HUES64 (cell line): Measurements from ENCODE around the gene SOCS7.

ENCODE experiments used
- H3K27ac ChIP-seq: 2 replicates; pipeline ENCODE4 v1.7.0; 2013; ENCODE audit warnings: low read depth, low read length, inconsistent platforms
- H3K27me3 ChIP-seq: 2 replicates; pipeline ENCODE4 v1.6.1; 2013; ENCODE audit warnings: mild to moderate bottlenecking, low read length; ENCODE audit not compliant: insufficient read depth
- H3K36me3 ChIP-seq: 2 replicates; pipeline ENCODE4 v1.6.1; 2013; ENCODE audit warnings: mild to moderate bottlenecking, low read length; ENCODE audit not compliant: insufficient read depth
- H3K4me1 ChIP-seq: 2 replicates; pipeline ENCODE4 v1.6.1; 2013; ENCODE audit warnings: mild to moderate bottlenecking, low read length, moderate library complexity; ENCODE audit not compliant: insufficient read depth
- H3K4me3 ChIP-seq: 2 replicates; pipeline ENCODE4 v1.5.1; 2013; ENCODE audit warnings: mild to moderate bottlenecking, low read length, moderate library complexity
- H3K9ac ChIP-seq: 2 replicates; pipeline ENCODE4 v1.6.1; 2013; ENCODE audit warnings: mild to moderate bottlenecking, low read depth, low read length
- H3K9me3 ChIP-seq: 2 replicates; pipeline ENCODE4 v1.6.1; 2013; ENCODE audit warnings: low read depth, low read length; ENCODE audit not compliant: insufficient read depth
- WGBS: fragments of 150-250, 120-280 bp; methylation state at CpG from one replicate; pipeline ENCODE4 v1.1.7; 2013; ENCODE audit warnings: missing lambda C conversion rate; 5-methylcytosine and 5-hydroxymethylcytosine counted together

Gene SOCS7

DNA sequence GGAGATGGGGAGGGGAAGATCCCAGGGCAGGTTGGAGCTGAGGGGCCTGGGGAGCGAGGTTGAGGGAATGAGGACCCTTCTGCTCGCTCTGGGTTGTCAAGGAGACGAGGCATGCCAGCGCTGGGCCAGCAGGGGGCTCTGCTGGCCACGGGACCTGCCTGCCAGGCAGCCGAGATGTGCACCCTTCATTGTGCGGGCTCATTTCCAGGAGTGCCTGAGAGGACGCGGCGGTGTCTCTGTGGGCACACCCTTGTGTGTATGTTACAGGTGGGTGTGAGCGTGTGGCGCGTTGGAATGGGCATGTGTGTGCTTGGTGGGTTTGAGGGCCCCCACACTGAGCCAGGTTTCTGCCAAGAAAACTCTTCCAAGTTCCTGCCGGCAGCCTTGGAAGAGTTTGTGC lies 92.5 kb downstream of the SOCS7 start:
- Histone ChIP-seq H3K36me3 (no peaks in the 10 kb centered on the region), H3K27me3 (no peaks in the 10 kb centered on the region), H3K4me3 (no peak overlapping the region), H3K27ac (0 out of 2 replicates have a peak overlapping the region, but pooled peaks have one; percentile 23), H3K9me3 (no peaks in the 10 kb centered on the region), H3K4me1 (peaks cover 28% of the 10 kb centered on the region), H3K9ac (no peak overlapping the region)
- 31% methylated on average over 14 of the region's 14 CpGs for WGBS

GRCh38 chr17:38447502-38448085 lies 96.0 kb downstream of the SOCS7 start:
- H3K9ac ChIP-seq: no peak overlapping the region
- 86% methylated on average over 2 of the region's 2 CpGs for WGBS
- peak overlapping the region; percentile 54; the same call in 1 of the 2 replicates for H3K27ac ChIP-seq
- no peak overlapping the region for H3K4me3 ChIP-seq
- no peaks in the 10 kb centered on the region for H3K9me3 ChIP-seq
- no peaks in the 10 kb centered on the region for H3K27me3 ChIP-seq
- H3K4me1 ChIP-seq: peaks cover 41% of the 10 kb centered on the region
- H3K36me3 ChIP-seq: no peaks in the 10 kb centered on the region

DNA sequence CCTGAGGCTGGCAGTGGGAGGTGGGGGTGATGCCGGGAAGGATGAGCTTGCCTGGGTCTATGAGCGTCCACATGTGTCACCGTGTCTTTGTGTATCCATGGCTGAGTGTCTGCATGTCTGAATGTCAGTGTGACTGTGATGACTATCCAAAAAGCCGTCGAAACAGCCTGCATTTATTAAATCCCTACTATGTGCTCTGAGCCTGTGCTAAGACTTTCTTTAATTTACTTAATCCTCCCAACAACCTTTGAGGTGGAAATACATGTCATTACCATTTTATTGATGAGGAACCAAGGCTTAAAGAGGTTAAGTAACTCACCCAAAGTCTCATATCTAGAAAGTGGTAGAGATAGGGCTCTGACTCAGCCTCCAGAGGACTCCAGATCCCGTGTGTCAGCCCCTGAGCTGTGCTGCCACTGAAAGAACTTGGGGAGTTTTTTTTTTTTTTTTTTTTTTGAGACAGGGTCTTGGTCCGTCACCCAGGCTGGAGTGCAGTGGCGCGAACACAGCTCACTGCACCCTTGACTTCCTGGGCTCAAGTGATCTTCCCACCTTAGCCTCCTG lies 96.6 kb downstream of the SOCS7 start:
- no peak overlapping the region for H3K4me3 ChIP-seq
- no peaks in the 10 kb centered on the region for H3K9me3 ChIP-seq
- no peak overlapping the region for H3K9ac ChIP-seq
- peaks cover 47% of the 10 kb centered on the region for H3K4me1 ChIP-seq
- H3K36me3 ChIP-seq: no peaks in the 10 kb centered on the region
- 74% methylated on average over 9 of the region's 9 CpGs for WGBS
- H3K27ac ChIP-seq: 0 out of 2 replicates have a peak overlapping the region, but pooled peaks have one; percentile 54
- H3K27me3 ChIP-seq: no peaks in the 10 kb centered on the region

DNA sequence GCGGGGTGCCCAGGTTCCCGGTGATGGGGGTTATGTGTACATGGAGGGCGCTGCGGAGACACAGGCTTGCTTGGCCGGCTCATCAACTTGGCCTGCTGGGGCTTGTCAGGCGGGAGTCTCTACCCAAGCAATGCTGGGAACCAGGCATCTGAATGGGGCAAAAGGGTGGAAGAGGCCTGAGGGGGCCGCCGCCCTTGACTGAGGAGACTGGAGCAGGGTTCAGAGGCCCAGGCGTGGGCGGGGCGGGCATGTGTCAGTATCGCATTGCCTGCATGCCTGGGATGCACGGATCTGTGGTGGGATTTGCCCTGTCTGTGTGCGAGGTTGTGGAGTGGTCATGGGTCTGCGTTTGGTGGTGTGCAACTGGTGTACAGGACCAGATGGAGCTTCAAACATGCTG lies 97.7 kb downstream of the SOCS7 start:
- peaks cover 49% of the 10 kb centered on the region for H3K4me1 ChIP-seq
- no peaks in the 10 kb centered on the region for H3K36me3 ChIP-seq
- no peak overlapping the region for H3K4me3 ChIP-seq
- H3K9me3 ChIP-seq: no peaks in the 10 kb centered on the region
- no peak overlapping the region for H3K9ac ChIP-seq
- 68% methylated on average over 15 of the region's 15 CpGs for WGBS
- H3K27me3 ChIP-seq: no peaks in the 10 kb centered on the region
- H3K27ac ChIP-seq: peak overlapping the region; percentile 97

- H3K4me1 ChIP-seq: peaks cover 60% of the 10 kb centered on the region
Observed at GRCh38 chr17:38450557-38451029, 98.9 kb downstream of the SOCS7 start.

GRCh38 chr17:38451030-38451839 lies 99.6 kb downstream of the SOCS7 start:
- H3K36me3 ChIP-seq: no peaks in the 10 kb centered on the region
- no peaks in the 10 kb centered on the region for H3K9me3 ChIP-seq
- 3% methylated on average over 9 of the region's 10 CpGs for WGBS
- peak overlapping the region; percentile 59 for H3K4me3 ChIP-seq
- peak overlapping the region; percentile 86 for H3K9ac ChIP-seq
- H3K27ac ChIP-seq: peak overlapping the region; percentile 97
- no peaks in the 10 kb centered on the region for H3K27me3 ChIP-seq
- peaks cover 67% of the 10 kb centered on the region for H3K4me1 ChIP-seq

More at GRCh38 chr17:38450557-38451029, 98.9 kb downstream of the SOCS7 start:
- H3K27ac ChIP-seq: peak overlapping the region; percentile 97
- no peaks in the 10 kb centered on the region for H3K36me3 ChIP-seq
- peak overlapping the region; percentile 59; the same call in 1 of the 2 replicates for H3K4me3 ChIP-seq
- no peaks in the 10 kb centered on the region for H3K9me3 ChIP-seq
- 48% methylated on average over 6 of the region's 6 CpGs for WGBS
- peak overlapping the region; percentile 86 for H3K9ac ChIP-seq
- H3K27me3 ChIP-seq: no peaks in the 10 kb centered on the region

GRCh38 chr17:38451840-38452529 lies 100.3 kb downstream of the SOCS7 start:
- peak overlapping the region; percentile 97 for H3K27ac ChIP-seq
- 7% methylated on average over 15 of the region's 18 CpGs for WGBS
- no peaks in the 10 kb centered on the region for H3K9me3 ChIP-seq
- no peaks in the 10 kb centered on the region for H3K36me3 ChIP-seq
- peak overlapping the region; percentile 86 for H3K9ac ChIP-seq
- H3K27me3 ChIP-seq: no peaks in the 10 kb centered on the region
- H3K4me1 ChIP-seq: peaks cover 72% of the 10 kb centered on the region
- peak overlapping the region; percentile 59 for H3K4me3 ChIP-seq

GRCh38 chr17:38452719-38453118 lies 101.1 kb downstream of the SOCS7 start:
- H3K4me1 ChIP-seq: peaks cover 68% of the 10 kb centered on the region
- H3K9me3 ChIP-seq: no peaks in the 10 kb centered on the region
- WGBS: 67% methylated on average over 6 of the region's 6 CpGs
- H3K27me3 ChIP-seq: no peaks in the 10 kb centered on the region
- H3K9ac ChIP-seq: peak overlapping the region; percentile 52
- H3K4me3 ChIP-seq: peak overlapping the region; percentile 59
- no peaks in the 10 kb centered on the region for H3K36me3 ChIP-seq
- peak overlapping the region; percentile 97 for H3K27ac ChIP-seq

DNA sequence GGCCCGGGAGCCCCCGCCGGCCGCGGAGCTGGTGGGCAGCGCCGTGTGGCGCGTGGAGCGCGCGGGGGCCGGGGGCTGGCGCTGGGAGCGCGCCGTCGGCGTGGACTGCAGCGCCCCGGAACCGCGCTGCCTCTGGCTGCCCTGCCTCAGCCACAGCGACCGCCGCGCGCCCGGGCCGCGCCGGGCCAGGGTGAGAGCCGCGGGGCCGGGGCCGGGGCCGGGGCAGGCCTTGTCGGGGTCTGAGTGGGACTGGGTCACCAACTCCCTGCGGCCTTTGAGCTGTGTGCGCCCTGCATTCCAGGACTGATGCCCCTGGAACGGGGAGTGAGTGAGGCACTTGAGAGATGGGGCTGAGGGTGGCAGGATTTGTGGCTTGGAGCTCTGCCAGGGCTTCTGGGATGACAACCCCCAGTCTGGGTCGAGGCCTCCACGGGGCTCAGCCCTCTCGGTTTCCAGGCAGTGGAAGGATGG lies 102.3 kb downstream of the SOCS7 start:
- H3K36me3 ChIP-seq: peaks cover 9% of the 10 kb centered on the region
- WGBS: 3% methylated on average over 44 of the region's 44 CpGs
- peaks cover 60% of the 10 kb centered on the region for H3K4me1 ChIP-seq
- H3K9me3 ChIP-seq: no peaks in the 10 kb centered on the region
- no peaks in the 10 kb centered on the region for H3K27me3 ChIP-seq
- H3K9ac ChIP-seq: peak overlapping the region; percentile 51; the same call in 1 of the 2 replicates
- H3K27ac ChIP-seq: 0 out of 2 replicates have a peak overlapping the region, but pooled peaks have one; percentile 6
- H3K4me3 ChIP-seq: peak overlapping the region; percentile 59

- H3K9ac ChIP-seq: peak overlapping the region; percentile 51; the same call in 1 of the 2 replicates
- H3K4me3 ChIP-seq: peak overlapping the region; percentile 59
- H3K36me3 ChIP-seq: peaks cover 15% of the 10 kb centered on the region
- no peaks in the 10 kb centered on the region for H3K27me3 ChIP-seq
- H3K9me3 ChIP-seq: no peaks in the 10 kb centered on the region
- H3K4me1 ChIP-seq: peaks cover 55% of the 10 kb centered on the region
- H3K27ac ChIP-seq: peak overlapping the region; percentile 6; the same call in 1 of the 2 replicates
- WGBS: 34% methylated on average over 12 of the region's 12 CpGs
Observed at GRCh38 chr17:38454532-38454931, 102.9 kb downstream of the SOCS7 start.
